ENCODE results near the gene HAUS7.
"Not testable (repeated sequence)": the region's sequence is repeated elsewhere in the genome, so short reads cannot be mapped to it uniquely, and the experiment has no call there.

HAUS7 gene

DNA sequence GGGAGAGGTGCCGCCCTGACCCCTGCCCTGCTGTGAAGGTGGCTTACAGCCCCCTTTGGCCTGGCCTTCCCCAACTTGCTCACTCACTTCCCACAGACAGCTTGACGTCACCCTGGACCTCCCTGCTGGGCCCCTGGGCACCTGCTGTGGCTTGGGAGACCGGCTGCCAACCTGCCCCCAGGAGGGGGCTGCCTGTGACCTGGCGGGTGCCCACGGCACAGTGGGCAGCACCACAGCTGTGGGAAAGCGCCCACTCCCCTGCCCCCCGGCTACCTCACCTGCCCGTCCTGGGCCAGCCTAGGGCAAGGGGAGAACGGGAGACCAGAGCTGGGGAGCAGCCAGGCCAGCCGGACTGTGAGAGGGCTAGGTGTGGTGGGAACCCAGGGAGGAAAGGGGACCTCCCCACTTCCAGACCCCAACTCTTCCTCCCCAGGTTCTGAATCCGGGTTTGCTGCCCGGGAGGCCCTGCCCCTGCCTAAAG, 61.5 kb downstream of the HAUS7 start:
- DNase-seq (ENCODE audit: low spot score), result no peak

DNA sequence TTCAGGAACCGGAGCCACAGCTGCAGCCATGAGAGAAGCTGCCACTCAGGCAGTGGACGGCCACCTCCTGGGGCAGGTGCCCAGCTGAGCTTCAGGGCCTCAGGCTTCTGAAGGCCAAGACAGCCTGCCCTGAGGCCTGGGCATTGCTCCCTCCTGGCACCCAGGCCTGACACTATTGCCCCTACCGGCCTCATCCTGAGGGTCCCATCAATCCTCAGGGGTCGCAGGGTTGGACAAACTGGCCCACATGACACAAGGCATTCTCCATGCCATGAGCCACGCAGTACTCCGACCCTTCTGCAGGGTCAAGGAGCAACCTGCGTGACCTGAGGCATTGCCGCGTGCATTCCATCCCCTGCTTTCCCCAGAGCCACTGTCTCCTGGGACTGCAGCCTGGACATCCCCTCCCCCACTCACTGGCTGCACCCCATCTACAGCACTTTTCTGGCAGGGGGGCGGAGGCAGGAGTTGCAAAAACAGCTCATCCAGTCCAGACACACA, 62.1 kb downstream of the HAUS7 start:
- DNase-seq (ENCODE audit: low spot score), result no peak

- DNase-seq (ENCODE audit: low spot score), result no peak
These were observed 62.6 kb downstream of the HAUS7 start for GRCh38 chrX:153407736-153408135.

- DNase-seq (ENCODE audit: low spot score), result no peak
These were observed 63.5 kb downstream of the HAUS7 start for GRCh38 chrX:153406903-153407302.

- no peak for DNase-seq (ENCODE audit: low spot score)
These were observed 64.4 kb downstream of the HAUS7 start for GRCh38 chrX:153406011-153406410.

- DNase-seq (ENCODE audit: low spot score), result no peak
These were observed 65.0 kb downstream of the HAUS7 start for GRCh38 chrX:153405426-153405825.

GRCh38 chrX:153404333-153404732, 66.0 kb downstream of the HAUS7 start:
- not testable (repeated sequence) for DNase-seq (ENCODE audit: low spot score)

DNA sequence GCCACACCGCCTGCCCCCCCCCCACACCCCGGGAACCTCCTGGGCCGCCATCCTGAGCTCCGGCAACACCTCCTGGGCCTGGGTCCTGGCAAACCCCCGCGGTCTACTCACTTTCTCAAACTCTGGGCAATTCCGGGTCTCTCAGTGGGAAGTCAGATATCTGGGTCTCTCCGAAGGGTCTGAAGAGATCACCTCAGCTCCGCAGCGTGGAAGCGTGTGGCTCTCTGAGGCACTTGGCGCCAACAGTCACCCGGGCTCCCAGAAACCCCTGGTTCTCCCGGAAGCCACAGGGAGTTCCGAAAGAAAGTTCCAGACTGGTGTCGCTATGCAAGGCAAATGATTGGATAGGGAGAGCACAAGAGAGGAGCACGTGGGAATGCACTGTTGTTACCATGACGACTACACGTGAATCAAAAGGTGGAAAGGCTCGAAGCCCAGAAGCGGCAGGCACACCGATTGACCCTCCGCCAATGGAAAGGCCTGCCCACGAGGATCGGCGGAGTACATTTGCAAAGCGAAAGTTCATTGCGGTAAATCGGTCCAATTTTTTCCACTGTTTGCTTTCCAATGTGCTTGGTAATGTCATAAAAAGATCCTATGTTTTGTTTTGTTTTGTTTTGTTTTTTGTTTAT, 69.1 kb downstream of the HAUS7 start, which contains the start of gene PNMA6E:
PNMA6E (minus strand) TSS at position 218 of the 632 bp plus-strand sequence. CDS start 2,501 bp downstream, outside the sequence.
- no peak for DNase-seq (ENCODE audit: low spot score)

DNA sequence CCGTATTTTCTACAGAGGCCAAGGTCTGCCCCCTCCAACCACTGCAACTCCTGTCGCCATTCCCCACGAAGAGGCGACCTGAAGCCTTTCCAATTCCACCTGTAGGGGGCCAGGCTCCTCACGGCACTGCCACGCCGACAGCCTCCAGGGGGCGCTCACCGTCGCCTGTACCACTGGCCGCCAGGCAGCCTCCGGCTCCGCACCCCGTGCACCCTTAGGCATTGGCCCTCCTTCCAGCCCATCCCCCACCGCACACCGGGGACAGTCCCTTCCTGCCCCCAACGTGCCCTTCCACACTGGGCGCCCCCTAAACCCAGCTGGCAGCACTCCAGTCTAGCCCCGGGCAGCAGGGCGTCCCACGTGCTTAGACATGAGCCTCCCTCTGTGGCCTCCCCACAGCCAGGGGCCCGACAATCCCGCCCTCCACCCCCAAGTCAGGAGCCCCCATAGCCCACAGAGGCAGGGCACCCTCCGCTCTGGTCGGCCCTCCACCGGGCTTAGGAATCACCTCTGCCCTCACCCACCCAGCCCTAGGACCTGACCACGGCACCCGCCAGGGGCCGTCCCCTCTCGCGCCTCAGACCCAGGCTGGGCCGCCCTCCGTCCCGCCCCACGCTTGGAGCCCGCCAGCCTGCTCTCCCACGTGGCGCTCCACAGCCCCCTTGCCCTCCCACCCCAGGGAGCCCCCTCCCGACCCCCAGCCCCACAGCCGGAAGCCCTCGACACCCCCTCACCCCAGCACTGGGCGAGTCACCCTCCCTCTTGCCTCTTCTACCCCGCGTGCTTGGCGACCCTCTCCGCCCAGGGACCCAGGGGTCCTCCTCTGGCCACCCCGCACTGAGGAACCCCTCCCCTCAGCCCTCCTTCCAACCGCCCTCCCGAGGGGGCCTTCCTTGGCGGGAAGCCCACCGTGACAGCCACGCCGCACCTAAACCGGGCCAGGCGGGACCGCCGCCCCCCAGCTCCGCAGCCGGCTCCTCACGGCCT, 69.9 kb downstream of the HAUS7 start:
- DNase-seq (ENCODE audit: low spot score), result peak; percentile 75

DNA sequence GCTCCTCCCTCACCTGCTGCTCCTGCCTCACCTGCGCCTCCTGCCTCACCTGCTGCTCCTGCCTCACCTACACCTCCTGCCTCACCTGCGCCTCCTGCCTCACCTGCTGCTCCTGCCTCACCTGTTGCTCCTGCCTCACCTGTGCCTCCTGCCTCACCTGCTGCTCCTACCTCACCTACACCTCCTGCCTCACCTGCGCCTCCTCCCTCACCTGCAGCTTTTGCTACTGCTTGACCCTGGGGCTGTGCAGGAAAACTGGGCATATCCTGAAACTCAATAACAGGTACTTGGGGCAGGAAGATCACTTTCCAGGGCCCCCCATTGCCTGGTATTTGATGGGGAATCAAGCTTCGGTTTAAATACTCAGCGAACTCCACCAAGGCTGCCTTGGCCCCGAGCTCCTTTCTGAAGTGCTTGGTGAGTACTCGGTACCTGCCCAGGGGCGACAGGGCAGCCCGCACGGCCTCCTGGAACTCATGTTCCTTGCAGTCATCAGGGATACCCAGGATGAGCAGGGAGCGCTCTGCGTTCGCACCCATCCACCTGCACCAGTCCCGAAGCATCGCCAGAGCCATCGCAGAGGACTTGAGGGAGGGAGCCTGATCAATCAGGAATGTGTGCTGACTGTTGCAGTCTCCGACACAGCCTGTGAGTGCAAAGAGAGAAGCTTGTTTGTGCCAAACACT, 72.0 kb downstream of the HAUS7 start:
- DNase-seq (ENCODE audit: low spot score), result no peak
